ENCODE measurements around the gene C16orf74.

GRCh38 chr16:85662482-85662812 is 88.4 kb downstream of the C16orf74 start:
- TF ChIP-seq POLR2A (IDR thresholded peaks at IDR 0.05; ENCODE audit: low read depth, low read length) (no peak), POLR2AphosphoS5 (IDR thresholded peaks at IDR 0.05; ENCODE audit: low read depth, low read length) (no peak), TAF1 (IDR thresholded peaks at IDR 0.05; ENCODE audit: borderline replicate concordance, low read depth, low read length) (no peak)

Measured in GM12892 (cell line).